ENCODE data around the gene PTDSS2.

DNA sequence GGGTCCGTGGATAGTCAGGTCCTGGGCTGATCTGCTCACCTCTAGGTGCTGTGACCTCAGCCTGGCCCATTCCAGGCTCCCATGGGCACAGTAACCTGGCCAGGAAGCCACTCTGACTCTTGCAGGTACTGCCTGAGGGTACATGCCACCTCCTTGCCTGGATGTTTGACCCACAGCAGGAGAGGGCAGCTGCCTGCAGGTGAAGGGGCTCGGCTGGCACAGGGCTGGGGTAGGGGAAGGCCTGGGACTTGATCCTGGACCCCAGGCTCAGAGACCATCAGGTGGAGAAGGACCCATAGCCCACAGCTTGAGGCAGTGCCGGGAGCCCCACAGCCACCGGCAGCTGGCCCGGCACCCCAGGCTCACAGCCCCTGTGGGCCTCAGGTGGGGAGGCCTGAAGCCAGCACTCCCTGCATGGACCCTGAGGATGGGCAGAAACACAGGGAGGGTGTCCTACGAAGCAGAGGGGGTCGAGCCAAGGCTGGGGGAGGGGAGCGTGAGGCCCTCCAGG is 89.9 kb downstream of the PTDSS2 start:
- TF ChIP-seq, protein P1, sequence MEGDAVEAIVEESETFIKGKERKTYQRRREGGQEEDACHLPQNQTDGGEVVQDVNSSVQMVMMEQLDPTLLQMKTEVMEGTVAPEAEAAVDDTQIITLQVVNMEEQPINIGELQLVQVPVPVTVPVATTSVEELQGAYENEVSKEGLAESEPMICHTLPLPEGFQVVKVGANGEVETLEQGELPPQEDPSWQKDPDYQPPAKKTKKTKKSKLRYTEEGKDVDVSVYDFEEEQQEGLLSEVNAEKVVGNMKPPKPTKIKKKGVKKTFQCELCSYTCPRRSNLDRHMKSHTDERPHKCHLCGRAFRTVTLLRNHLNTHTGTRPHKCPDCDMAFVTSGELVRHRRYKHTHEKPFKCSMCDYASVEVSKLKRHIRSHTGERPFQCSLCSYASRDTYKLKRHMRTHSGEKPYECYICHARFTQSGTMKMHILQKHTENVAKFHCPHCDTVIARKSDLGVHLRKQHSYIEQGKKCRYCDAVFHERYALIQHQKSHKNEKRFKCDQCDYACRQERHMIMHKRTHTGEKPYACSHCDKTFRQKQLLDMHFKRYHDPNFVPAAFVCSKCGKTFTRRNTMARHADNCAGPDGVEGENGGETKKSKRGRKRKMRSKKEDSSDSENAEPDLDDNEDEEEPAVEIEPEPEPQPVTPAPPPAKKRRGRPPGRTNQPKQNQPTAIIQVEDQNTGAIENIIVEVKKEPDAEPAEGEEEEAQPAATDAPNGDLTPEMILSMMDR (IDR thresholded peaks at IDR 0.05): no peak
- TF ChIP-seq POLR2A (IDR thresholded peaks at IDR 0.05) (no peak), POLR2AphosphoS5 (IDR thresholded peaks at IDR 0.05) (no peak)

All from stomach (tissue), 4 donors.